Common myeloid progenitor, CD34-positive (primary cell): ENCODE measurements around the gene CLIC3.

Experiments used
- CTCF ChIA-PET: fragments of 350-600 bp; sonication (Branson Sonifier 250); formaldehyde crosslinking; loops from one replicate; lab custom pipeline; 2021; ENCODE audit warnings: antibody characterized with exemption; lab: Charles Lee
- POLR2A ChIA-PET: fragments of 350-600 bp; sonication (Branson Sonifier 250); formaldehyde crosslinking; loops from one replicate; lab custom pipeline; 2021; ENCODE audit warnings: antibody characterized with exemption; lab: Charles Lee
- DNase-seq, 3 donors: peaks; one replicate each; pipeline versions ENCODE4 v3.0.0 to v3.0.0-alpha.2; 2013
- H3K27ac ChIP-seq, 2 experiments: 1 replicate in 1 of 2; 2 replicates in 1 of 2; pipeline ENCODE4 v1.7.0; 2013; ENCODE audit warnings: inconsistent platforms in 2 of 2, low read length in 2 of 2, mild to moderate bottlenecking in 2 of 2, low read depth in 1 of 2, moderate library complexity in 1 of 2; ENCODE audit not compliant: severe bottlenecking in 2 of 2, insufficient read depth in 1 of 2, poor library complexity in 1 of 2
- H3K27me3 ChIP-seq, 5 experiments: replicated peaks in 2 of 5; 1 replicate in 3 of 5; 2 replicates in 2 of 5; pipeline versions ENCODE4 v1.6.1 to v1.7.0; 2013; ENCODE audit warnings: low read length in 4 of 5, mild to moderate bottlenecking in 2 of 5, moderate library complexity in 2 of 5, inconsistent platforms in 1 of 5; ENCODE audit not compliant: insufficient read depth in 5 of 5, control insufficient read depth in 4 of 5
- H3K36me3 ChIP-seq, 4 experiments: 1 replicate in 2 of 4; 2 replicates in 2 of 4; pipeline versions ENCODE4 v1.6.1 to v1.7.0; 2013; ENCODE audit warnings: low read length in 3 of 4, control low read depth in 1 of 4, mild to moderate bottlenecking in 1 of 4; ENCODE audit not compliant: control insufficient read depth in 4 of 4, insufficient read depth in 4 of 4
- H3K4me1 ChIP-seq, 4 experiments: 1 replicate in 3 of 4; 2 replicates in 1 of 4; pipeline versions ENCODE4 v1.6.1 to v1.7.1; 2013; ENCODE audit warnings: low read length in 3 of 4, mild to moderate bottlenecking in 3 of 4, control low read depth in 1 of 4, inconsistent platforms in 1 of 4, moderate library complexity in 1 of 4; ENCODE audit not compliant: control insufficient read depth in 4 of 4, insufficient read depth in 4 of 4; ENCODE audit errors: control extremely low read depth in 1 of 4
- H3K4me3 ChIP-seq, 7 experiments: 1 replicate in 4 of 7; 2 replicates in 3 of 7; pipeline versions ENCODE4 v1.5.1 to v1.7.0; 2013; ENCODE audit warnings: mild to moderate bottlenecking in 7 of 7, low read length in 6 of 7, moderate library complexity in 6 of 7, inconsistent platforms in 2 of 7, low read depth in 2 of 7, control low read depth in 1 of 7; ENCODE audit not compliant: insufficient read depth in 4 of 7, control insufficient read depth in 1 of 7; ENCODE audit errors: extremely low read depth in 1 of 7
- H3K9me3 ChIP-seq, 5 experiments: 1 replicate in 4 of 5; 2 replicates in 1 of 5; pipeline versions ENCODE4 v1.6.1 to v1.7.1; 2013; ENCODE audit warnings: low read length in 4 of 5, mild to moderate bottlenecking in 2 of 5, inconsistent platforms in 1 of 5, low read depth in 1 of 5, moderate library complexity in 1 of 5; ENCODE audit not compliant: control insufficient read depth in 4 of 5, insufficient read depth in 2 of 5; ENCODE audit errors: control extremely low read depth in 1 of 5
- WGBS: methylation state at CpG from one replicate; pipeline ENCODE4 v1.1.5; 2013; ENCODE audit not compliant: insufficient coverage; 5-methylcytosine and 5-hydroxymethylcytosine counted together

Gene CLIC3

DNA sequence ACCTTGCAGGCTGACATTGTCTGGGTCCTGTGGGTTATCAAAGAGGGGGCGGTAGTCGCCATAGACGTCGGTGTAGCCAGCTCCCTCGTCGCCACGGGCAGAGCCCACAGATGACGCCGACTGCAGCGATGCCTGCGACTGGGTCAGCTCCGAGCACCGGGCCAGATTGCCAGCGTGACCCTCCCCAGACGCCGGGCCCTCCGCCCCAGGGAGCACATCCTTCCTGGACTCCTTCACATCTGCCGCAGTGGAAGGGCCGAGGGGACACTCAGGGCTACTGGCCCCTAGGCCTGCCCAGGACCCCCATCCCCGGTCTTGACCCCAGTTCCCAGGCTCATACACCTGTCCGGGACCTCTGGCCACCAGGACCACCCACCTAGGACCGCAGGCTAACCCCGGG lies 17.8 kb upstream of the CLIC3 start:
- no peak for DNase-seq
- 93% methylated on average over 23 of the region's 23 CpGs for WGBS
- Histone ChIP-seq H3K4me3 (no peak overlapping the region), H3K27me3 (no peaks in the 10 kb centered on the region), H3K9me3 (no peaks in the 10 kb centered on the region), H3K27ac (no peak overlapping the region), H3K36me3 (peaks cover 2 to 84% (median 49%) of the 10 kb centered on the region in 4 experiments), H3K4me1 (peaks cover 0 to 3% (median 0%) of the 10 kb centered on the region in 4 experiments)
- POLR2A ChIA-PET, result no interaction called here
- CTCF ChIA-PET, result interaction anchor here (1.4 to 2.0 kb wide), 2 partner anchors 8 to 15 kb away, joined by 3 to 7 read pairs; no protein-coding TSS in a partner anchor

DNA sequence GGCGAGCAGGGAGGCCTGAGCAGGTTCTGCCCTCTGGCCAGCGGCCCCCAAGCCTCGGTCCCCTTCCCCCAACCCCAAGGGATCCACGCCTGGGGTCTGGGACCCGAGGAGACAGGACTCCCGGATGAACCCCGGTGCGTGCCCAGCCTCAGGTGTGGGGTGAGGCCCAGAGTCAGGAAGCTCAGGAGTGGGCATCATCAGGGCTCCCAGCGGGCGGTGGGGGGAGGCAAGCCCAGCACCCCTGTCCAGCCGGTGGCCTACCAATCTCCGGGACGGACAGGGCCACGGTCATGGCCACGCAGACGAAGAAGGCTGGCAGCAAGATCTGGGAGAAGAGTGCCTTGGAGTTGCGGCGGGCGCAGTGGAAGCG lies 17.2 kb upstream of the CLIC3 start:
- Histone ChIP-seq H3K4me1 (peaks cover 0 to under 1% (median 0%) of the 10 kb centered on the region in 4 experiments), H3K9me3 (no peaks in the 10 kb centered on the region), H3K27me3 (no peaks in the 10 kb centered on the region), H3K4me3 (no peak overlapping the region), H3K36me3 (peaks cover 2 to 79% (median 43%) of the 10 kb centered on the region in 4 experiments), H3K27ac (no peak overlapping the region)
- ChIA-PET CTCF (interaction anchor here (2.0 kb wide), 1 partner anchor 16 kb away, joined by 7 read pairs; no protein-coding TSS in a partner anchor), POLR2A (no interaction called here)
- WGBS, result 98% methylated on average over 9 of the region's 20 CpGs
- no peak for DNase-seq

DNA sequence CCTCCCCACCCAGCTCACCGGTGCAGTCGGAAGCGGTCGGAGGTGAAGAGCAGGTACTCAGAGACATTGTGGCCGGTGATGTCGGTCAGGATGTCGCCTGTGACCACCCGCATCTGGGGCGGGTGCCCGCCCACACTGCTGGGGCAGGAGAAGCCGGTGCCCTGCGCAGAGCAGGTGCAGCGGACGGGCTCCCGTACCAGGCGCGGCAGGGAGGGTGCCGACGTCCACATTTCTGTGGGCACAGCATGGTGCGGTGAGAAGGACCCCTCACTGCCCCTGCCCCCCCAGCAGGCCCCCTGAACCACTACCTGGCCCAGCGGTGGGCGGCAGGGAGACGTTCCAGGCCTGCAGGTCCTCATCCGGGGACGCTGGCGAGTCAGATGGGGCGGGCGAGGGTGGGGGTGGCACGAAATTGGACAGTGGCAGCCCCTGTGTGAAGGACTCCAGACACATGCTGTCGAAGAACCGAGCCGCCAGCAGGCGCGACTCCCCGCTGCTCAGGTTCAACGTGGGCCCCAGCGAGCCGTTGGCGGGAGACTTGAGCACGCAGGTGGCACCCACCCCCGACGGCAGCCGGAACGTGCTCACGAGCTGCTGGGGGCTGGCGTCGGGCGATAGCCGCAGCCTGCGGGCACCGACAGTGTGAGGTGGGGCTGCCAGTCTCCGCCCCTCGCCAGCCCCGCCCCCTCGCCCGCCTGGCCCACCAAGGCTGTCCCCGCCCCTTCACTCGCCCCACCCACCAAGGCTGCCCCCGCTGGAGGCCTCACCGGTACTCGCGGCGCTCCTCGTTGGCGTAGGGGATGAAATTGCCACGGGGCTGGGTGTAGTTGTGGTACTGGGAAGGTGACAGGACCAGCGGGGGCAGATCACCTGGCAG lies 16.6 kb upstream of the CLIC3 start:
- WGBS, result 93% methylated on average over 50 of the region's 67 CpGs
- Histone ChIP-seq H3K27me3 (no peaks in the 10 kb centered on the region), H3K36me3 (peaks cover 2 to 84% (median 44%) of the 10 kb centered on the region in 4 experiments), H3K27ac (no peak overlapping the region), H3K4me1 (no peaks in the 10 kb centered on the region), H3K4me3 (no peak overlapping the region), H3K9me3 (no peaks in the 10 kb centered on the region)
- DNase-seq, result no peak
- ChIA-PET POLR2A (no interaction called here), CTCF (interaction anchor here (2.0 kb wide), 1 partner anchor 17 kb away, joined by 7 read pairs; no protein-coding TSS in a partner anchor)

DNA sequence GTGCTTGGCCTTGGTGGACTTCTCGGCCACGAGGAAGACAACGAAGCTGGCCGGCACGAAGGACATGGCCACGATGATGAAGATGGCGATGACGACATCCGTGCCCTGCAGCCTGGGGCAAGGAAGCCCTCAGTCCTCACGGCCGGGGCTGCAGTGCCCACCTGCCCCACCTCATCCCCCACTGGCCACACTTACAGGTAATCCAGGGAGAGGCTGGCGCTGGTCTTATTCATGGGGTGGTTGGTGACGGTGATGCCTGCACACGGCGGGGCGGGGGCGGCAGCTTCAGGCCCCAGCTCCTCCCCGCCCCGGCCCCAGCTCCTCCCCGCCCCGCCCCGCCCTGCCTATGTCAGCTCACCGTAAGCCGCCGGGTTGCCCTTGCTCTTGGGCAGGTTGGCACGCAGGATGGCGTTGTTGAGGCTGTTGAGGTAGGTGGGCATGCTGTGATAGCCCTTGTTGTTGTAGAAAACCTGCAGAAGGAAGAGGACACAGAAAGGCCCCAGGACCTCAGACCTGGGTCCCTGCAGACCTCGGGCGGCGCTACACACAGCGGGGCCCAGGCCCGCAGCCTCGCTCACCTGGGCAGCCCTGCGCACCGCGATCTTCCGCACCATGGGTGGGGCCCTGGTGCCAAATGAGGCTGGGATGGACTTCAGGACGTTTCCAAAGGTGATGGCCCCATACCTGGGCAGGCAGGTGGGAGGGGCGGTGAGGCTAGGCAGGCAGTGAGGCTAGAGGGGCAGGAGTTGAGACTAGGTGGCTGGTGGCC lies 15.7 kb upstream of the CLIC3 start:
- Histone ChIP-seq H3K9me3 (no peaks in the 10 kb centered on the region), H3K4me3 (no peak overlapping the region), H3K36me3 (peaks cover 0 to 82% (median 41%) of the 10 kb centered on the region in 4 experiments), H3K4me1 (no peaks in the 10 kb centered on the region), H3K27me3 (no peaks in the 10 kb centered on the region), H3K27ac (no peak overlapping the region)
- CTCF ChIA-PET, result interaction anchor here (0.9 kb wide), 1 partner anchor 13 kb away, joined by 4 read pairs; no protein-coding TSS in a partner anchor
- no peak for DNase-seq
- WGBS, result 99% methylated on average over 20 of the region's 39 CpGs
- POLR2A ChIA-PET, result no interaction called here

DNA sequence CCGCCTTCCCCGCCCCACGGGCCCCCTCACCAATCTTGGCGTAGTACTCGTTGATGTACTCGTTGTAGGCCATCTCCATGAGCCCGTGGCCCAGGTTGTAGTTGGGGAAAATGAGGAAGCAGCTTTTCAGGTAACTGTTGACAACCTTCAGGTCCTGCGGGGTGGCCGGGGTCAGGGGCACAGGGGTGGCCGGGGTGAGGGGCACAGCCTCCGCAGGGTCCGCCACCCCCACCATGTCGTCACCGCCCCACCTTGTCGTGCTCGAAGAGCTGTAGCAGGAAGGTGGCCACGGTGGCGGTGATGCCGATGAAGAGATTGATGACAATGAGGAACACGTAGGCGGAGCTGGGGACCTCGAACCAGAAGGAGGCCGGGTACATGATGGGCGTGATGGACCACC lies 14.8 kb upstream of the CLIC3 start:
- Histone ChIP-seq H3K9me3 (no peaks in the 10 kb centered on the region), H3K4me1 (peaks cover 0 to 9% (median 9%) of the 10 kb centered on the region in 4 experiments), H3K36me3 (peaks cover 0 to 73% (median 35%) of the 10 kb centered on the region in 4 experiments), H3K27ac (no peak overlapping the region), H3K4me3 (no peak overlapping the region), H3K27me3 (no peaks in the 10 kb centered on the region)
- no peak for DNase-seq
- ChIA-PET CTCF (no interaction called here), POLR2A (interaction anchor here (0.5 kb wide), 1 partner anchor 220 kb away, joined by 3 read pairs; no protein-coding TSS in a partner anchor)
- WGBS, result 96% methylated on average over 18 of the region's 24 CpGs

DNA sequence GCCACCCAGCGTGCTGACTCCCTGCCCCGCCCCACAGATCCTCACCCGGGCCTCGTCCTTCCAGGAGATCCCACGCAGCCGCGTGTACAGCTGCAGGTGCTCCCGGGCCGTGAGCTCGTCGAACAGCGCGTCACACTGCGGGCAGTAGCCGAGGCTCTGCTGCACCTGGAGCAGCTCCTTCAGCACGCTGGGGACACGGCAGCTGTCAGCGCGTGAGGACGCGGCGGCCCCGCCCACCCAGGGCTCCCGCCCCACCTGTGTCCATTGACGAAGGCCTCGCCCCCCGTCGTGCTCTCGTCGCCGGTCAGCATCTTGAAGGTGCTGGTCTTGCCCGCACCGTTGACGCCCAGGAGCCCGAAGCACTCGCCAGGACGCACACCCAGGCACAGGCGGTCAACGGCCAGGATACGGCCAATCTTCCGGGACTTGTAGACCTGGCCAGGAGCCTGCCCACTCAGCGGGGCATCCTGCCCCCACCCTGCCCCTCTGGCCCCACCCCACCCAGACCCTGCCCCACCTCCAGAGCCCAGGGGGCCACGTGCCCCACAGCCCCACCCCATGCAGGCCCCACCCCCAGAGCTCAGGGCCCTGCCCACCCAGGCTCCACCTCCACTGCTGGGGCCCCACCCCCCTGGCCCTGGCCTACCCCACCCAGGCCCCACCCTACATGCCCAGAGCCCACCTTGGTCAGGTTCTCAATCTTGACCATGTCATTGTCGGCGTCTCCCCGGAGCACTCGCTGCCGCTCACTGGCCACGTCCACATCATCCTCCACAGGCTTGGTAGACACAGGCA lies 13.8 kb upstream of the CLIC3 start:
- POLR2A ChIA-PET, result no interaction called here
- no peaks in the 10 kb centered on the region for H3K9me3 ChIP-seq
- peaks cover 0 to 17% (median 15%) of the 10 kb centered on the region in 4 experiments for H3K4me1 ChIP-seq
- no peak for DNase-seq
- H3K36me3 ChIP-seq, result peaks cover 0 to 64% (median 30%) of the 10 kb centered on the region in 4 experiments
- CTCF ChIA-PET, result no interaction called here
- no peak overlapping the region for H3K4me3 ChIP-seq
- H3K27me3 ChIP-seq, result no peaks in the 10 kb centered on the region
- no peak overlapping the region for H3K27ac ChIP-seq
- WGBS, result 98% methylated on average over 45 of the region's 49 CpGs
